ENCODE measurements around the gene TOP2A. TPM values are rescaled to one million over a fixed set of nuclear protein-coding genes. Genes with fewer than 3 reads are reported as not detected.

Gene TOP2A
- total RNA-seq, 1 experiment from 2014 or later: 235 TPM

GRCh38 chr17:40361925-40362695 is 55.6 kb downstream of the TOP2A start:
- Histone ChIP-seq H3K27me3 (ENCODE audit: insufficient read depth, low read depth) (no peaks in the 10 kb centered on the region), H3K27ac (no peak overlapping the region), H3K4me3 (peak overlapping the region; percentile 69; the same call in 1 of the 2 replicates), H3K4me2 (peak overlapping the region; percentile 90), H3K4me1 (replicated peaks; ENCODE audit: insufficient read depth) (peaks cover 8% of the 10 kb centered on the region), H3K79me2 (ENCODE audit: low read depth) (no peaks in the 10 kb centered on the region), H3K9me3 (ENCODE audit: insufficient read depth, low read depth) (no peaks in the 10 kb centered on the region), H3K9me2 (ENCODE audit: insufficient read depth) (no peaks in the 10 kb centered on the region), H3K36me3 (ENCODE audit: low read depth) (no peaks in the 10 kb centered on the region), H3F3A (ENCODE audit: insufficient read depth, low read depth) (peaks cover 14% of the 10 kb centered on the region; the same call in 1 of the 2 replicates), H4K20me1 (ENCODE audit: insufficient read depth) (no peaks in the 10 kb centered on the region; the same call in 1 of the 2 replicates), H2AFZ (peak overlapping the region; percentile 90; the same call in 1 of the 2 replicates)
- CTCF ChIA-PET: interaction anchor here (0.9 to 1.0 kb wide), 2 partner anchors 56 to 171 kb away, joined by 3 to 6 read pairs; partner anchors contain the start of gene TOP2A
- intact Hi-C loops (cut with micrococcal nuclease; ENCODE audit: unreplicated experiment): loop anchor here (2.0 kb wide), 1 partner anchor 171 kb away; no protein-coding TSS in a partner anchor
- TF ChIP-seq EZH2 (IDR thresholded peaks at IDR 0.05; ENCODE audit: low read depth): no peak
- no peak for TF ChIP-seq CTCF (conservative IDR thresholded peaks at IDR 0.05)
- POLR2A ChIA-PET (ENCODE audit: unreplicated experiment): interaction anchor here (0.7 kb wide), 1 partner anchor 125 kb away, joined by 3 read pairs; no protein-coding TSS in a partner anchor
- BruUV-seq (replicated peaks): no TSS peak
- DNase-seq: no peak

GRCh38 chr17:40361063-40361924 is 56.4 kb downstream of the TOP2A start:
- Histone ChIP-seq H2AFZ (no peak overlapping the region), H3K4me2 (no peak overlapping the region), H3K4me1 (replicated peaks; ENCODE audit: insufficient read depth) (peaks cover 8% of the 10 kb centered on the region), H3K9me2 (ENCODE audit: insufficient read depth) (no peaks in the 10 kb centered on the region), H3K79me2 (ENCODE audit: low read depth) (no peaks in the 10 kb centered on the region), H3K27me3 (ENCODE audit: insufficient read depth, low read depth) (no peaks in the 10 kb centered on the region), H4K20me1 (ENCODE audit: insufficient read depth) (no peaks in the 10 kb centered on the region; the same call in 1 of the 2 replicates), H3K9me3 (ENCODE audit: insufficient read depth, low read depth) (no peaks in the 10 kb centered on the region), H3F3A (ENCODE audit: insufficient read depth, low read depth) (peaks cover 14% of the 10 kb centered on the region; the same call in 1 of the 2 replicates), H3K36me3 (ENCODE audit: low read depth) (no peaks in the 10 kb centered on the region), H3K27ac (no peak overlapping the region), H3K4me3 (no peak overlapping the region)
- CTCF ChIA-PET: no interaction called here
- intact Hi-C loops (cut with micrococcal nuclease; ENCODE audit: unreplicated experiment): no loop called here
- BruUV-seq (replicated peaks): no TSS peak
- TF ChIP-seq EZH2 (IDR thresholded peaks at IDR 0.05; ENCODE audit: low read depth) (no peak), CTCF (conservative IDR thresholded peaks at IDR 0.05) (no peak)
- no peak for DNase-seq
- POLR2A ChIA-PET (ENCODE audit: unreplicated experiment): no interaction called here

GRCh38 chr17:40360091-40360490 is 57.6 kb downstream of the TOP2A start:
- H2AFZ ChIP-seq: no peak overlapping the region
- peaks cover 8% of the 10 kb centered on the region for H3K4me1 ChIP-seq (replicated peaks; ENCODE audit: insufficient read depth)
- BruUV-seq (replicated peaks): no TSS peak
- H3K27me3 ChIP-seq (ENCODE audit: insufficient read depth, low read depth): no peaks in the 10 kb centered on the region
- H3K79me2 ChIP-seq (ENCODE audit: low read depth): no peaks in the 10 kb centered on the region
- intact Hi-C loops (cut with micrococcal nuclease; ENCODE audit: unreplicated experiment): no loop called here
- DNase-seq: no peak
- ChIA-PET POLR2A (ENCODE audit: unreplicated experiment) (interaction anchor here (0.6 kb wide), 1 partner anchor 175 kb away, joined by 3 read pairs; no protein-coding TSS in a partner anchor), CTCF (no interaction called here)
- no peaks in the 10 kb centered on the region for H3K9me2 ChIP-seq (ENCODE audit: insufficient read depth)
- H3K4me3 ChIP-seq: no peak overlapping the region
- no peaks in the 10 kb centered on the region for H3K9me3 ChIP-seq (ENCODE audit: insufficient read depth, low read depth)
- H3K4me2 ChIP-seq: no peak overlapping the region
- peaks cover 14% of the 10 kb centered on the region; the same call in 1 of the 2 replicates for H3F3A ChIP-seq (ENCODE audit: insufficient read depth, low read depth)
- TF ChIP-seq EZH2 (IDR thresholded peaks at IDR 0.05; ENCODE audit: low read depth) (no peak), CTCF (conservative IDR thresholded peaks at IDR 0.05) (no peak)
- no peak overlapping the region for H3K27ac ChIP-seq
- H4K20me1 ChIP-seq (ENCODE audit: insufficient read depth): no peaks in the 10 kb centered on the region
- no peaks in the 10 kb centered on the region for H3K36me3 ChIP-seq (ENCODE audit: low read depth)
